Neural cell (in vitro differentiated cells): ENCODE results near the gene MDFIC.

Experiments
- EZH2 ChIP-seq: fragments of 200-600, 300-800 bp; shearing (Covaris generic), sonication (generic); IDR thresholded peaks from 2 replicates; pipeline ENCODE4 v1.6.1; 2014; ENCODE audit warnings: antibody characterized with exemption, low read length, borderline replicate concordance, mild to moderate bottlenecking; ENCODE audit not compliant: insufficient read depth, poor library complexity, severe bottlenecking
- MXI1 ChIP-seq: fragments of 450-650 bp; conservative IDR thresholded peaks from 2 replicates; pipeline ENCODE4 v1.6.1; 2014; ENCODE audit warnings: antibody characterized with exemption, mild to moderate bottlenecking; ENCODE audit not compliant: poor library complexity, severe bottlenecking
- SMC3 ChIP-seq: fragments of 450-650 bp; conservative IDR thresholded peaks from 2 replicates; pipeline ENCODE4 v1.6.1; 2014; ENCODE audit warnings: antibody characterized with exemption, mild to moderate bottlenecking, moderate library complexity; ENCODE audit not compliant: poor library complexity
- TAF1 ChIP-seq: IDR thresholded peaks from 2 replicates; pipeline ENCODE4 v1.6.1; 2012; ENCODE audit warnings: low read depth
- TF ChIP-seq, protein P1 (sequence below): fragments of 450-650 bp; IDR thresholded peaks from 2 replicates; pipeline ENCODE4 v1.5.1; 2014; ENCODE audit warnings: antibody characterized with exemption, mild to moderate bottlenecking, moderate library complexity; ENCODE audit not compliant: poor library complexity, severe bottlenecking
- TF ChIP-seq, protein P2 (sequence below): IDR thresholded peaks from 2 replicates; pipeline ENCODE4 v1.6.1; 2012; ENCODE audit warnings: borderline replicate concordance

- TF ChIP-seq, protein P1, sequence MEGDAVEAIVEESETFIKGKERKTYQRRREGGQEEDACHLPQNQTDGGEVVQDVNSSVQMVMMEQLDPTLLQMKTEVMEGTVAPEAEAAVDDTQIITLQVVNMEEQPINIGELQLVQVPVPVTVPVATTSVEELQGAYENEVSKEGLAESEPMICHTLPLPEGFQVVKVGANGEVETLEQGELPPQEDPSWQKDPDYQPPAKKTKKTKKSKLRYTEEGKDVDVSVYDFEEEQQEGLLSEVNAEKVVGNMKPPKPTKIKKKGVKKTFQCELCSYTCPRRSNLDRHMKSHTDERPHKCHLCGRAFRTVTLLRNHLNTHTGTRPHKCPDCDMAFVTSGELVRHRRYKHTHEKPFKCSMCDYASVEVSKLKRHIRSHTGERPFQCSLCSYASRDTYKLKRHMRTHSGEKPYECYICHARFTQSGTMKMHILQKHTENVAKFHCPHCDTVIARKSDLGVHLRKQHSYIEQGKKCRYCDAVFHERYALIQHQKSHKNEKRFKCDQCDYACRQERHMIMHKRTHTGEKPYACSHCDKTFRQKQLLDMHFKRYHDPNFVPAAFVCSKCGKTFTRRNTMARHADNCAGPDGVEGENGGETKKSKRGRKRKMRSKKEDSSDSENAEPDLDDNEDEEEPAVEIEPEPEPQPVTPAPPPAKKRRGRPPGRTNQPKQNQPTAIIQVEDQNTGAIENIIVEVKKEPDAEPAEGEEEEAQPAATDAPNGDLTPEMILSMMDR: no peak
- no peak for TF ChIP-seq SMC3
- no peak for TF ChIP-seq MXI1
- TF ChIP-seq TAF1: no peak
- TF ChIP-seq, protein P2, sequence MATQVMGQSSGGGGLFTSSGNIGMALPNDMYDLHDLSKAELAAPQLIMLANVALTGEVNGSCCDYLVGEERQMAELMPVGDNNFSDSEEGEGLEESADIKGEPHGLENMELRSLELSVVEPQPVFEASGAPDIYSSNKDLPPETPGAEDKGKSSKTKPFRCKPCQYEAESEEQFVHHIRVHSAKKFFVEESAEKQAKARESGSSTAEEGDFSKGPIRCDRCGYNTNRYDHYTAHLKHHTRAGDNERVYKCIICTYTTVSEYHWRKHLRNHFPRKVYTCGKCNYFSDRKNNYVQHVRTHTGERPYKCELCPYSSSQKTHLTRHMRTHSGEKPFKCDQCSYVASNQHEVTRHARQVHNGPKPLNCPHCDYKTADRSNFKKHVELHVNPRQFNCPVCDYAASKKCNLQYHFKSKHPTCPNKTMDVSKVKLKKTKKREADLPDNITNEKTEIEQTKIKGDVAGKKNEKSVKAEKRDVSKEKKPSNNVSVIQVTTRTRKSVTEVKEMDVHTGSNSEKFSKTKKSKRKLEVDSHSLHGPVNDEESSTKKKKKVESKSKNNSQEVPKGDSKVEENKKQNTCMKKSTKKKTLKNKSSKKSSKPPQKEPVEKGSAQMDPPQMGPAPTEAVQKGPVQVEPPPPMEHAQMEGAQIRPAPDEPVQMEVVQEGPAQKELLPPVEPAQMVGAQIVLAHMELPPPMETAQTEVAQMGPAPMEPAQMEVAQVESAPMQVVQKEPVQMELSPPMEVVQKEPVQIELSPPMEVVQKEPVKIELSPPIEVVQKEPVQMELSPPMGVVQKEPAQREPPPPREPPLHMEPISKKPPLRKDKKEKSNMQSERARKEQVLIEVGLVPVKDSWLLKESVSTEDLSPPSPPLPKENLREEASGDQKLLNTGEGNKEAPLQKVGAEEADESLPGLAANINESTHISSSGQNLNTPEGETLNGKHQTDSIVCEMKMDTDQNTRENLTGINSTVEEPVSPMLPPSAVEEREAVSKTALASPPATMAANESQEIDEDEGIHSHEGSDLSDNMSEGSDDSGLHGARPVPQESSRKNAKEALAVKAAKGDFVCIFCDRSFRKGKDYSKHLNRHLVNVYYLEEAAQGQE: no peak
- TF ChIP-seq EZH2: no peak
Measured at GRCh38 chr7:115005953-115006352, 84.1 kb downstream of the MDFIC start.
